Liver (tissue), 9 donors: ENCODE measurements around the gene NASP. TPM values are rescaled to one million over a fixed set of nuclear protein-coding genes. Genes with fewer than 3 reads are reported as not detected.

ENCODE experiments used
- DNase-seq: peaks from one replicate; pipeline ENCODE4 v3.0.0-alpha.2; 2017; ENCODE audit warnings: low spot score
- H3K27ac ChIP-seq, 2 donors: one replicate each; pipeline ENCODE4 v1.7.0; 2013; ENCODE audit warnings: inconsistent platforms in 2 of 2, low read length in 2 of 2, control low read depth in 1 of 2, low read depth in 1 of 2, mild to moderate bottlenecking in 1 of 2
- H3K27me3 ChIP-seq, 4 donors: one replicate each; pipeline versions ENCODE4 v1.6.1 to v1.7.0; 2013; ENCODE audit warnings: low read length in 3 of 4, inconsistent platforms in 1 of 4, mild to moderate bottlenecking in 1 of 4, moderate library complexity in 1 of 4; ENCODE audit not compliant: control insufficient read depth in 4 of 4, insufficient read depth in 4 of 4
- H3K36me3 ChIP-seq, 4 donors: one replicate each; pipeline versions ENCODE4 v1.6.1 to v1.7.0; 2013; ENCODE audit warnings: low read length in 3 of 4, mild to moderate bottlenecking in 3 of 4, low read depth in 1 of 4, moderate library complexity in 1 of 4; ENCODE audit not compliant: control insufficient read depth in 4 of 4, insufficient read depth in 3 of 4
- H3K4me1 ChIP-seq, 4 donors: one replicate each; pipeline versions ENCODE4 v1.6.1 to v1.7.0; 2013; ENCODE audit warnings: low read length in 3 of 4, mild to moderate bottlenecking in 3 of 4, moderate library complexity in 1 of 4; ENCODE audit not compliant: control insufficient read depth in 4 of 4, insufficient read depth in 4 of 4
- H3K4me3 ChIP-seq, 3 donors: one replicate each; pipeline versions ENCODE4 v1.6.1 to v1.7.0; 2013; ENCODE audit warnings: low read length in 3 of 3, control low read depth in 1 of 3, low read depth in 1 of 3, mild to moderate bottlenecking in 1 of 3
- H3K9ac ChIP-seq, 2 donors: one replicate each; pipeline ENCODE4 v1.7.0; 2013; ENCODE audit warnings: low read length in 2 of 2, mild to moderate bottlenecking in 2 of 2, moderate library complexity in 2 of 2, control low read depth in 1 of 2, low read depth in 1 of 2
- H3K9me3 ChIP-seq, 4 donors: one replicate each; pipeline versions ENCODE4 v1.6.1 to v1.7.0; 2013; ENCODE audit warnings: low read length in 3 of 4; ENCODE audit not compliant: control insufficient read depth in 4 of 4
- EGR1 ChIP-seq, 2 donors: IDR thresholded peaks; 2 replicates each; pipeline ENCODE4 v1.6.1; 2016 to 2018; ENCODE audit warnings: antibody characterized with exemption in 2 of 2, low read depth in 2 of 2
- FOXA1 ChIP-seq: IDR thresholded peaks from 2 replicates; pipeline ENCODE4 v1.6.1; 2016; ENCODE audit warnings: antibody characterized with exemption
- FOXA2 ChIP-seq: IDR thresholded peaks from 2 replicates; pipeline ENCODE4 v1.6.1; 2016; ENCODE audit warnings: antibody characterized with exemption
- GABPA ChIP-seq, 2 donors: IDR thresholded peaks in 1 of 2; conservative IDR thresholded peaks in 1 of 2; 2 replicates each; pipeline ENCODE4 v1.6.1; 2016; ENCODE audit warnings: antibody characterized with exemption in 2 of 2, mild to moderate bottlenecking in 1 of 2, moderate library complexity in 1 of 2
- HNF4A ChIP-seq, 2 donors: conservative IDR thresholded peaks; 2 replicates each; pipeline ENCODE4 v1.6.1; 2016; ENCODE audit warnings: antibody characterized with exemption in 2 of 2, mild to moderate bottlenecking in 2 of 2
- JUND ChIP-seq, 2 donors: IDR thresholded peaks; 2 replicates each; pipeline ENCODE4 v1.6.1; 2016; ENCODE audit warnings: antibody characterized with exemption in 2 of 2
- NR2F2 ChIP-seq: IDR thresholded peaks from 2 replicates; pipeline ENCODE4 v1.6.1; 2016; ENCODE audit warnings: antibody characterized with exemption
- RXRA ChIP-seq, 2 donors: IDR thresholded peaks; 2 replicates each; pipeline ENCODE4 v1.6.1; 2017 to 2018; ENCODE audit warnings: antibody characterized with exemption in 2 of 2, mild to moderate bottlenecking in 1 of 2
- TAF1 ChIP-seq: conservative IDR thresholded peaks from 2 replicates; pipeline ENCODE4 v1.6.1; 2016; ENCODE audit warnings: antibody characterized with exemption, mild to moderate bottlenecking
- YY1 ChIP-seq: IDR thresholded peaks from 2 replicates; pipeline ENCODE4 v1.6.1; 2016; ENCODE audit warnings: antibody characterized with exemption, mild to moderate bottlenecking
- WGBS: extraction: QIAGEN DNeasy Blood & Tissue Kit; methylation state at CpG from one replicate; pipeline ENCODE4 v1.1.7; 2013; 5-methylcytosine and 5-hydroxymethylcytosine counted together
- polyA plus RNA-seq, 2 donors: library from polyadenylated mRNA; stranded (reverse) in 1 of 2; unstranded in 1 of 2; fragments of 200-250 nt in 1 of 2; fragments of >200 nt in 1 of 2; fragmentation: Nextera tagmentation in 1 of 2; extraction: Ambion mirVana in 1 of 2; gene quantifications; one replicate each; pipeline versions ENCODE4 v1.2.1 to v1.2.3, GENCODE V29; 2013 to 2015
- total RNA-seq, 2 donors: library from RNA; depleted of rRNA; stranded (reverse); fragments of >200 nt; gene quantifications; one replicate each; pipeline ENCODE4 v1.2.3, GENCODE V29; 2014
- TF ChIP-seq, protein P1 (sequence below): IDR thresholded peaks from 2 replicates; pipeline ENCODE4 v1.6.1; 2016; ENCODE audit warnings: antibody characterized with exemption
- TF ChIP-seq, protein P2 (sequence below): IDR thresholded peaks from 2 replicates; pipeline ENCODE4 v1.6.1; 2016; ENCODE audit warnings: antibody characterized with exemption
- TF ChIP-seq, protein P3 (sequence below): IDR thresholded peaks from 2 replicates; pipeline ENCODE4 v1.6.1; 2016; ENCODE audit warnings: antibody characterized with exemption, mild to moderate bottlenecking
- donor health status: healthy.
- donor health status: healthy.
- donor health status: healthy.
- donor health status: healthy.
- donor health status: healthy.

NASP gene
- total and polyA plus RNA-seq, 4 donors, result 24.9 to 74.9 (median 39.7) TPM

DNA sequence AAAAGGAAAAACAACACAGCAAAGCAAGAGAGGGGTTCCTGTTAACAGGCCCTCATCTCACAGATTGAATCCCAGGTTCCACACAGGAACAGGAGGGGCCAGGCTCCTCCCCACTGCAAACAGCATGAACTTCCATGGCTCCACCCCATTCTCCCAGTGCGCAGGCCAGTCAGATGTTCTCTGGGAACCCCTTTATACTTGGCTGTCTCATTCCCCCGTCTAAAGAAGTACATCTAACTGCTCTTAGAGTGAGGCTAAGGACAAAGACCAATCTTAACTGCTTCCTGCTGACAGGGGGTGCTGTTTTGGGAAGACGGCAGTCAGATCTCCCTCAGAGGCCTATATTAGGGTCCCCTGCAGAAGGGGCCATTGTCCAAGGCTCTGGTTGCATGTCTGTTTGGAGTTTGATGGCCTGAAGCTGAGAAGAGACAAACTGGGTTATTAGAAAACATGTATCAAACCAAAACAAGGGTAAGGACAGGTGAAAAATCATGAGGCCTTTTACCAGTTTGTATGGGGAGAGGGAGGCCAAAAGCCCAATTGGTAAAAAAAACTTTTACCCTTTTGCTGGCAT is 10.5 kb upstream of the NASP start:
- Histone ChIP-seq H3K4me1 (no peaks in the 10 kb centered on the region), H3K27ac (no peak overlapping the region), H3K9me3 (no peaks in the 10 kb centered on the region), H3K27me3 (no peaks in the 10 kb centered on the region), H3K4me3 (no peak overlapping the region), H3K9ac (no peak overlapping the region), H3K36me3 (peaks cover 3 to 25% (median 17%) of the 10 kb centered on the region in 4 donors)
- TF ChIP-seq EGR1 (IDR thresholded peaks at IDR 0.05; ENCODE audit: low read depth in 2 of 2) (no peak), HNF4A (conservative IDR thresholded peaks at IDR 0.05) (no peak), RXRA (IDR thresholded peaks at IDR 0.05) (no peak), TAF1 (no peak), FOXA1 (no peak), JUND (IDR thresholded peaks at IDR 0.05) (no peak)
- WGBS, result 86% methylated on average over 3 of the region's 3 CpGs
- no peak for DNase-seq

DNA sequence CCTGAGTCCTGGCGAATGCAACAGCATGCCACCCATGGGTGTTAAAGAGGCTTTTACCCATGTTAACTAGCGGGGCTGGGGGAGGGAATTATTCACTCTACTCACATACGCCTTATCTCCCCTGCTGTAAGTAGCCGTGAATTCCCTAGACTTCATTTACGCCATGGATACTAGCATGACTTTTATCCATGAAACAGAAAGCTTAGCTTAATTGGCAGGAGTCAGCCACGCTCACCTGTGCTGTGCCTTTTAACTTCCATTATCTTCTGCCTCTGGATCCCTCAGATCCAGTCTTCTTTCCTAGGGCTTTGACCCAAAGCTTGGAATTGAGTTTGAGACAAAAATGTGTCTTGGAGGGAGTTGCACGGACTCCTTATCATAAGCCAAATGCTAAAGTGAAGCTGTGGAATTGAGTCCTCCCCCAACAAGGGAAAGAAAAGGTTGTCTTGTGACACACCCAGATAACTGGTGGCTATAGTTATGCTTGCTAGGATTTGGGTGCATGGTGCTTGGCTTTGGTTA is 9.7 kb upstream of the NASP start:
- Histone ChIP-seq H3K9ac (no peak overlapping the region), H3K36me3 (peaks cover 3 to 17% (median 9%) of the 10 kb centered on the region in 4 donors), H3K4me1 (no peaks in the 10 kb centered on the region), H3K27me3 (no peaks in the 10 kb centered on the region), H3K9me3 (no peaks in the 10 kb centered on the region), H3K4me3 (no peak overlapping the region), H3K27ac (no peak overlapping the region)
- DNase-seq, result no peak
- 94% methylated on average over 7 of the region's 7 CpGs for WGBS
- TF ChIP-seq JUND (IDR thresholded peaks at IDR 0.05) (no peak), NR2F2 (no peak), GABPA (IDR thresholded peaks at IDR 0.05 in 1 of 2, conservative IDR thresholded peaks at IDR 0.05 in 1 of 2) (no peak), FOXA2 (no peak), YY1 (no peak), TAF1 (no peak)
- TF ChIP-seq, protein P1, sequence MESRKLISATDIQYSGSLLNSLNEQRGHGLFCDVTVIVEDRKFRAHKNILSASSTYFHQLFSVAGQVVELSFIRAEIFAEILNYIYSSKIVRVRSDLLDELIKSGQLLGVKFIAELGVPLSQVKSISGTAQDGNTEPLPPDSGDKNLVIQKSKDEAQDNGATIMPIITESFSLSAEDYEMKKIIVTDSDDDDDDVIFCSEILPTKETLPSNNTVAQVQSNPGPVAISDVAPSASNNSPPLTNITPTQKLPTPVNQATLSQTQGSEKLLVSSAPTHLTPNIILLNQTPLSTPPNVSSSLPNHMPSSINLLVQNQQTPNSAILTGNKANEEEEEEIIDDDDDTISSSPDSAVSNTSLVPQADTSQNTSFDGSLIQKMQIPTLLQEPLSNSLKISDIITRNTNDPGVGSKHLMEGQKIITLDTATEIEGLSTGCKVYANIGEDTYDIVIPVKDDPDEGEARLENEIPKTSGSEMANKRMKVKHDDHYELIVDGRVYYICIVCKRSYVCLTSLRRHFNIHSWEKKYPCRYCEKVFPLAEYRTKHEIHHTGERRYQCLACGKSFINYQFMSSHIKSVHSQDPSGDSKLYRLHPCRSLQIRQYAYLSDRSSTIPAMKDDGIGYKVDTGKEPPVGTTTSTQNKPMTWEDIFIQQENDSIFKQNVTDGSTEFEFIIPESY, result no peak
- TF ChIP-seq, protein P2, sequence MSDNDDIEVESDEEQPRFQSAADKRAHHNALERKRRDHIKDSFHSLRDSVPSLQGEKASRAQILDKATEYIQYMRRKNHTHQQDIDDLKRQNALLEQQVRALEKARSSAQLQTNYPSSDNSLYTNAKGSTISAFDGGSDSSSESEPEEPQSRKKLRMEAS, result no peak
- TF ChIP-seq, protein P3, sequence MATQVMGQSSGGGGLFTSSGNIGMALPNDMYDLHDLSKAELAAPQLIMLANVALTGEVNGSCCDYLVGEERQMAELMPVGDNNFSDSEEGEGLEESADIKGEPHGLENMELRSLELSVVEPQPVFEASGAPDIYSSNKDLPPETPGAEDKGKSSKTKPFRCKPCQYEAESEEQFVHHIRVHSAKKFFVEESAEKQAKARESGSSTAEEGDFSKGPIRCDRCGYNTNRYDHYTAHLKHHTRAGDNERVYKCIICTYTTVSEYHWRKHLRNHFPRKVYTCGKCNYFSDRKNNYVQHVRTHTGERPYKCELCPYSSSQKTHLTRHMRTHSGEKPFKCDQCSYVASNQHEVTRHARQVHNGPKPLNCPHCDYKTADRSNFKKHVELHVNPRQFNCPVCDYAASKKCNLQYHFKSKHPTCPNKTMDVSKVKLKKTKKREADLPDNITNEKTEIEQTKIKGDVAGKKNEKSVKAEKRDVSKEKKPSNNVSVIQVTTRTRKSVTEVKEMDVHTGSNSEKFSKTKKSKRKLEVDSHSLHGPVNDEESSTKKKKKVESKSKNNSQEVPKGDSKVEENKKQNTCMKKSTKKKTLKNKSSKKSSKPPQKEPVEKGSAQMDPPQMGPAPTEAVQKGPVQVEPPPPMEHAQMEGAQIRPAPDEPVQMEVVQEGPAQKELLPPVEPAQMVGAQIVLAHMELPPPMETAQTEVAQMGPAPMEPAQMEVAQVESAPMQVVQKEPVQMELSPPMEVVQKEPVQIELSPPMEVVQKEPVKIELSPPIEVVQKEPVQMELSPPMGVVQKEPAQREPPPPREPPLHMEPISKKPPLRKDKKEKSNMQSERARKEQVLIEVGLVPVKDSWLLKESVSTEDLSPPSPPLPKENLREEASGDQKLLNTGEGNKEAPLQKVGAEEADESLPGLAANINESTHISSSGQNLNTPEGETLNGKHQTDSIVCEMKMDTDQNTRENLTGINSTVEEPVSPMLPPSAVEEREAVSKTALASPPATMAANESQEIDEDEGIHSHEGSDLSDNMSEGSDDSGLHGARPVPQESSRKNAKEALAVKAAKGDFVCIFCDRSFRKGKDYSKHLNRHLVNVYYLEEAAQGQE, result no peak
